Measurements from ENCODE around the gene NTM. TPM values are rescaled to one million over a fixed set of nuclear protein-coding genes. Genes with fewer than 3 reads are reported as not detected.
A peak's percentile ranks its signal among the peaks of the same experiment; 100 is the strongest.

NTM gene
- total RNA-seq, 1 donor from 2014 or later = 82.7 TPM

DNA sequence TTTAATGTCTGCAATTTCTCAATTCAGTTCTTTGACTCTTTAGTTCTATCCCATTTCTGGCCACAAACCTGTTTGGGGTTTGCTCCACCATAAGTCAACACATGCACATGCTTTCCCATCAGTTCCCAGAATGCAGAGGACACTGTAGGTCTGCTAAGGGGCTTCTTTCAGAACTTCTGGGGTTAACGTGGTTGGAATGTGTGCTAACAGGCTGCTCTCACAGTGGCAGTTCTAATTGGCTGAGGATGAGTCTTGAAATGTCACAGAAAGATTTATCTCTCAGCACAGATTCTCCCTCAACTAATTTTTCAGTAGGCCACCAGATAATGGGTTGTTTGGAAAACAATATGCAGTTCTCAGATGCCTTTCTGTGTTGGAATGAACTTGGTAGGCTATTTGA lies 703.4 kb downstream of the NTM start:
- Mint-ChIP-seq H3K36me3 (ENCODE audit: unreplicated experiment) (no peaks in the 10 kb centered on the region), H3K4me3 (ENCODE audit: unreplicated experiment) (no peak overlapping the region), H3K27me3 (ENCODE audit: unreplicated experiment) (no peaks in the 10 kb centered on the region), H3K27ac (ENCODE audit: unreplicated experiment) (peak overlapping the region; percentile 98), H3K9me3 (ENCODE audit: unreplicated experiment) (no peaks in the 10 kb centered on the region), H3K4me1 (ENCODE audit: unreplicated experiment) (peaks cover 39% of the 10 kb centered on the region)
- DNase-seq (ENCODE audit: extremely low spot score, unreplicated experiment) = no peak
- TF ChIP-seq, protein P1, sequence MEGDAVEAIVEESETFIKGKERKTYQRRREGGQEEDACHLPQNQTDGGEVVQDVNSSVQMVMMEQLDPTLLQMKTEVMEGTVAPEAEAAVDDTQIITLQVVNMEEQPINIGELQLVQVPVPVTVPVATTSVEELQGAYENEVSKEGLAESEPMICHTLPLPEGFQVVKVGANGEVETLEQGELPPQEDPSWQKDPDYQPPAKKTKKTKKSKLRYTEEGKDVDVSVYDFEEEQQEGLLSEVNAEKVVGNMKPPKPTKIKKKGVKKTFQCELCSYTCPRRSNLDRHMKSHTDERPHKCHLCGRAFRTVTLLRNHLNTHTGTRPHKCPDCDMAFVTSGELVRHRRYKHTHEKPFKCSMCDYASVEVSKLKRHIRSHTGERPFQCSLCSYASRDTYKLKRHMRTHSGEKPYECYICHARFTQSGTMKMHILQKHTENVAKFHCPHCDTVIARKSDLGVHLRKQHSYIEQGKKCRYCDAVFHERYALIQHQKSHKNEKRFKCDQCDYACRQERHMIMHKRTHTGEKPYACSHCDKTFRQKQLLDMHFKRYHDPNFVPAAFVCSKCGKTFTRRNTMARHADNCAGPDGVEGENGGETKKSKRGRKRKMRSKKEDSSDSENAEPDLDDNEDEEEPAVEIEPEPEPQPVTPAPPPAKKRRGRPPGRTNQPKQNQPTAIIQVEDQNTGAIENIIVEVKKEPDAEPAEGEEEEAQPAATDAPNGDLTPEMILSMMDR (IDR thresholded peaks at IDR 0.05) = no peak

DNA sequence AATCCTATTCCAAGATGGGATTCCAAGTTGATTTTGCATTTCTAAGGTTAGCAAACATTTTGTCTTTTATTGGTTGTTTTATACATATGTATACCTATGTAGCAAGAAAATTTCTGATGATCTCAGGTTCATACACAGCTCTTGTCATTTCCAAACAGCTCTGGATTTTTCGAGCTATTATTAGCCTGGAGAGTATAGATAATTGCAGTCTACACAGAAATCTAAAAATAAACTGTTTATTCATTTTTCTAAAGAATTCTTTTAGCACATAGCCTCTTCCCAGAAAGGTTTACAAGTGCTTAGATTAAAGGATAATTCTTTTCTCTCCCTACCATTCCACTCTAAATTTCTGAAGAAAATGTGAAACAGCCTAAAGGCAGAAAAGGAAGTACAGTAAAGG lies 705.0 kb downstream of the NTM start:
- H3K27me3 Mint-ChIP-seq (ENCODE audit: unreplicated experiment) = no peaks in the 10 kb centered on the region
- TF ChIP-seq, protein P1 (IDR thresholded peaks at IDR 0.05) = no peak
- H3K36me3 Mint-ChIP-seq (ENCODE audit: unreplicated experiment) = no peaks in the 10 kb centered on the region
- H3K4me3 Mint-ChIP-seq (ENCODE audit: unreplicated experiment) = no peak overlapping the region
- H3K27ac Mint-ChIP-seq (ENCODE audit: unreplicated experiment) = no peak overlapping the region
- H3K9me3 Mint-ChIP-seq (ENCODE audit: unreplicated experiment) = no peaks in the 10 kb centered on the region
- no peak for DNase-seq (ENCODE audit: extremely low spot score, unreplicated experiment)
- peaks cover 39% of the 10 kb centered on the region for H3K4me1 Mint-ChIP-seq (ENCODE audit: unreplicated experiment)

DNA sequence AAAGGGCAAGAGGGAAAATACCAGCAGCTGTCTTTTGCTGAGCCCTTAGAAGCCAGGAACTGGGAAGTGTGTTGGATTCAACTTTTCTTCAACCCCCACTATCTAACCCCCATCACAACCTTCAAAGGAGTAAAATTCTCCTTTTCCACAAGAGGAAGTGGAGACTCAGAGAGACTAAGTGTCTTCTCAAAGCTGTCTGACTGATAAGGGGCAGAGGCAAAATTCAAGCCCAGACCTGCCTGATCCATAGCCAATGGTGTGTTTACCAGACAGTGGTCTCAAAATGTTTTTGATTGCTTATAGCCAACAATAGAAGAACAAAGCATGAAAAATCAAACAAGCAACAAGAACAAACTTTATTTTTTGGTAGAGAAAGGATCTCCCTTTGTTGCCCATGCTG lies 707.0 kb downstream of the NTM start:
- no peak for DNase-seq (ENCODE audit: extremely low spot score, unreplicated experiment)
- Mint-ChIP-seq H3K4me3 (ENCODE audit: unreplicated experiment) (no peak overlapping the region), H3K4me1 (ENCODE audit: unreplicated experiment) (peaks cover 27% of the 10 kb centered on the region)

DNA sequence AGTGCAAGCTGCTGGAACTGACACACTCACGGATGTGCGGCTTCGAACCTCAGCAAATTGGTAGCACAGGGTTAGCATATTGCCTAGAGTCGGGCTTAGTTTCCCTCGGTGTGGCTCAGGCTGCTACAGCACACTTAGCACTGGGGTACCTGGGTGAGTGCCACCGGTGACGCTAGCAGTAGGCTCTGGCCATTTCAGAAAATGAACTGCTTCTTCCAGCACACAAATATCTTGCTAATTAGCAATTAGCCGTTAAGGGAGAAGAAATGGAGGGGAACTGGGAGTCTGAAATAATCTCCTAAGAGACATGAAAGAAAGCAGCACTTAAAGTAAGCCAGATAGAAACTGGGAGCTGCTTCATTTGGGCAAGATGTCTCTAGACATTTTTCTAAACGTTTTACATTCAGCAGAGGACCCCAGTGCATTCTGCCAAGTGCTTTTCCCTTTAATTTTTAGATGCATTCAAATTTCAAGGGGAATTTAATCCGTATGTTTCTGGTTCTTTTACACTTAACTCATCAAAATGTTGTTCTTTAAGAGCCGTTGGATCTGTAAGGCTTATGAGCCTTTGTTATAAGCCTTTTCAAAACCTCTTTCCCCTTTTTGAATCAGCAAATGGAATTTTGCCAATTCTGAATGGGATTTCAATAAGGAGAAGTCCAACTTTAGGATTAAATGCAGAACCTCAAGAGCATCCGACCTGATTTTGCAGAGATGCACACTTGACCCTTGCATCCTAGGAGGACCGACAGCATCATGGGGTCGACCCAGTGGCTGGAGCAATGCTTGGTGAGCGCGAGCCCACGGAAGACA lies 708.1 kb downstream of the NTM start:
- no peak overlapping the region for H3K4me3 Mint-ChIP-seq (ENCODE audit: unreplicated experiment)
- no peak for DNase-seq (ENCODE audit: extremely low spot score, unreplicated experiment)
- H3K4me1 Mint-ChIP-seq (ENCODE audit: unreplicated experiment) = peaks cover 17% of the 10 kb centered on the region
- H3K9me3 Mint-ChIP-seq (ENCODE audit: unreplicated experiment) = peaks cover under 1% of the 10 kb centered on the region
- no peaks in the 10 kb centered on the region for H3K36me3 Mint-ChIP-seq (ENCODE audit: unreplicated experiment)
- no peak overlapping the region for H3K27ac Mint-ChIP-seq (ENCODE audit: unreplicated experiment)
- TF ChIP-seq, protein P1 (IDR thresholded peaks at IDR 0.05) = no peak
- H3K27me3 Mint-ChIP-seq (ENCODE audit: unreplicated experiment) = no peaks in the 10 kb centered on the region

More for the DNA sequence above, 707.0 kb downstream of the NTM start:
- TF ChIP-seq, protein P1 (IDR thresholded peaks at IDR 0.05) = no peak
- Mint-ChIP-seq H3K27ac (ENCODE audit: unreplicated experiment) (no peak overlapping the region), H3K27me3 (ENCODE audit: unreplicated experiment) (no peaks in the 10 kb centered on the region), H3K36me3 (ENCODE audit: unreplicated experiment) (no peaks in the 10 kb centered on the region), H3K9me3 (ENCODE audit: unreplicated experiment) (no peaks in the 10 kb centered on the region)

DNA sequence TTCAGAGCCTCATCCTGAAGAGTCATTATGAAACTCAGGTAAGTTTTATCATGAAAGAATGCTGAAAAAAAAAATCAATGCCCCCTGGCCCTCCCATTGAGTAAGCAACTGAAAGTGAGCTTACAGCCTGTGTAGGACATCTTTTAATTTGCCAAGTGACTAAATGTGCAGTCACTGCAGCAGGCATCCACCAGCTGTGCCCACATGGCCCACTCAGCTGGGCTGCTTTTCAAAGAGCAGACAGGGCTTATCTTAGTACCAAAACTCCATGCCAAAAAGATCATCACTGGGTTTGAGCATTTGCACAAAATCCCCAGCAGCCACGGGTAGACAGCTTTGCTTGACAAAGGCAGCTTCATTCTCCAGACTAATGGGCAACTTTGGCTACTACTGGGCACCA lies 709.7 kb downstream of the NTM start:
- Mint-ChIP-seq H3K27me3 (ENCODE audit: unreplicated experiment) (no peaks in the 10 kb centered on the region), H3K4me1 (ENCODE audit: unreplicated experiment) (peaks cover 8% of the 10 kb centered on the region), H3K4me3 (ENCODE audit: unreplicated experiment) (no peak overlapping the region), H3K36me3 (ENCODE audit: unreplicated experiment) (peaks cover 4% of the 10 kb centered on the region), H3K9me3 (ENCODE audit: unreplicated experiment) (peaks cover 7% of the 10 kb centered on the region), H3K27ac (ENCODE audit: unreplicated experiment) (no peak overlapping the region)
- DNase-seq (ENCODE audit: extremely low spot score, unreplicated experiment) = no peak
- TF ChIP-seq, protein P1 (IDR thresholded peaks at IDR 0.05) = no peak

All from osteocyte (in vitro differentiated cells).